SK-N-MC (cell line): ENCODE data around the gene MRPL58.

Experiments
- FOXP2 ChIP-seq: optimal IDR thresholded peaks from 2 replicates; pipeline ENCODE3; 2011; ENCODE audit warnings: mild to moderate bottlenecking, moderate library complexity; ENCODE audit not compliant: insufficient read depth; ENCODE audit errors: extremely low read length, control extremely low read depth
- POLR2AphosphoS5 ChIP-seq: IDR thresholded peaks from 2 replicates; pipeline ENCODE4 v1.6.1; 2012; ENCODE audit warnings: mild to moderate bottlenecking, low read depth, low read length, borderline replicate concordance

- TF ChIP-seq FOXP2 (no peak), POLR2AphosphoS5 (no peak)
These were observed 31.0 kb upstream of the MRPL58 start for GRCh38 chr17:74981318-74981978.
